Neural cell (in vitro differentiated cells): ENCODE data around the gene RALB. TPM values are rescaled to one million over a fixed set of nuclear protein-coding genes. Genes with fewer than 3 reads are reported as not detected.

Source experiments
- H2AFZ ChIP-seq: fragments of 200-600, 300-800 bp; sonication (generic), shearing (Covaris generic); 2 replicates; pipeline ENCODE4 v1.6.0; 2014; ENCODE audit warnings: low read depth, mild to moderate bottlenecking, antibody characterized with exemption, low read length, moderate library complexity
- H3F3A ChIP-seq: fragments of 200-600 bp; shearing (Covaris generic); 2 replicates; pipeline ENCODE4 v1.6.1; 2016; ENCODE audit warnings: mild to moderate bottlenecking, moderate library complexity, mixed read lengths, antibody characterized with exemption, low read length; ENCODE audit not compliant: insufficient read depth, poor library complexity, severe bottlenecking
- H3K27ac ChIP-seq: fragments of 200-600, 300-800 bp; sonication (generic), shearing (Covaris generic); 2 replicates; pipeline ENCODE4 v1.5.1; 2014; ENCODE audit warnings: mild to moderate bottlenecking, low read length, moderate library complexity
- H3K27me3 ChIP-seq: fragments of 300-800, 200-600 bp; sonication (generic), shearing (Covaris generic); 2 replicates; pipeline ENCODE4 v1.6.0; 2014; ENCODE audit warnings: mild to moderate bottlenecking, low read depth, low read length, moderate library complexity; ENCODE audit not compliant: insufficient read depth
- H3K36me3 ChIP-seq: fragments of 300-800, 200-600 bp; sonication (generic), shearing (Covaris generic); 2 replicates; pipeline ENCODE4 v1.5.1; 2014; ENCODE audit warnings: mild to moderate bottlenecking, antibody characterized with exemption, low read length, moderate library complexity; ENCODE audit not compliant: insufficient read depth
- H3K4me2 ChIP-seq: fragments of 300-800, 200-600 bp; sonication (generic), shearing (Covaris generic); 2 replicates; pipeline ENCODE4 v1.6.0; 2014; ENCODE audit warnings: mild to moderate bottlenecking, low read length
- H3K4me3 ChIP-seq: fragments of 300-800, 200-600 bp; sonication (generic), shearing (Covaris generic); 2 replicates; pipeline ENCODE4 v1.5.1; 2014; ENCODE audit warnings: mild to moderate bottlenecking, low read length, moderate library complexity
- H3K79me2 ChIP-seq: fragments of 200-600 bp; shearing (Covaris generic); replicated peaks from 2 replicates; pipeline ENCODE4 v1.6.0; 2014; ENCODE audit warnings: mild to moderate bottlenecking, low read length, moderate library complexity; ENCODE audit not compliant: insufficient read depth
- H3K9ac ChIP-seq: fragments of 300-800, 200-600 bp; sonication (generic), shearing (Covaris generic); 2 replicates; pipeline ENCODE4 v1.6.1; 2016; ENCODE audit warnings: mild to moderate bottlenecking, low read length, mixed read lengths
- H3K9me2 ChIP-seq: fragments of 200-600 bp; shearing (Covaris generic); 2 replicates; pipeline ENCODE4 v1.6.1; 2016; ENCODE audit warnings: mild to moderate bottlenecking, low read length, mixed read lengths; ENCODE audit not compliant: insufficient read depth
- H3K9me3 ChIP-seq: fragments of 200-600, 300-800 bp; sonication (generic), shearing (Covaris generic); 2 replicates; pipeline ENCODE4 v1.6.1; 2016; ENCODE audit warnings: mild to moderate bottlenecking, mixed run types, low read length, moderate library complexity, mixed read lengths
- H4K20me1 ChIP-seq: fragments of 200-600 bp; shearing (Covaris generic); 2 replicates; pipeline ENCODE4 v1.6.1; 2016; ENCODE audit warnings: mild to moderate bottlenecking, mixed run types; ENCODE audit not compliant: insufficient read depth
- EP300 ChIP-seq: fragments of 450-650 bp; conservative IDR thresholded peaks from 2 replicates; pipeline ENCODE4 v1.6.1; 2014; ENCODE audit warnings: antibody characterized with exemption, mild to moderate bottlenecking, moderate library complexity; ENCODE audit not compliant: poor library complexity, severe bottlenecking
- EZH2 ChIP-seq: fragments of 200-600, 300-800 bp; shearing (Covaris generic), sonication (generic); IDR thresholded peaks from 2 replicates; pipeline ENCODE4 v1.6.1; 2014; ENCODE audit warnings: antibody characterized with exemption, low read length, borderline replicate concordance, mild to moderate bottlenecking; ENCODE audit not compliant: insufficient read depth, poor library complexity, severe bottlenecking
- MXI1 ChIP-seq: fragments of 450-650 bp; conservative IDR thresholded peaks from 2 replicates; pipeline ENCODE4 v1.6.1; 2014; ENCODE audit warnings: antibody characterized with exemption, mild to moderate bottlenecking; ENCODE audit not compliant: poor library complexity, severe bottlenecking
- POLR2AphosphoS5 ChIP-seq: IDR thresholded peaks from 2 replicates; pipeline ENCODE4 v1.6.1; 2012
- RAD21 ChIP-seq: fragments of 450-650 bp; conservative IDR thresholded peaks from 2 replicates; pipeline ENCODE4 v1.6.1; 2014; ENCODE audit warnings: antibody characterized with exemption, mild to moderate bottlenecking, moderate library complexity
- SMC3 ChIP-seq: fragments of 450-650 bp; conservative IDR thresholded peaks from 2 replicates; pipeline ENCODE4 v1.6.1; 2014; ENCODE audit warnings: antibody characterized with exemption, mild to moderate bottlenecking, moderate library complexity; ENCODE audit not compliant: poor library complexity
- TAF1 ChIP-seq: IDR thresholded peaks from 2 replicates; pipeline ENCODE4 v1.6.1; 2012; ENCODE audit warnings: low read depth
- polyA plus RNA-seq: library from polyadenylated mRNA; depleted of rRNA; stranded (reverse); fragments of >200 nt; gene quantifications from 2 replicates; pipeline ENCODE4 v1.2.3, GENCODE V29; 2014
- TF ChIP-seq, protein P1 (sequence below): fragments of 450-650 bp; IDR thresholded peaks from 2 replicates; pipeline ENCODE4 v1.5.1; 2014; ENCODE audit warnings: antibody characterized with exemption, mild to moderate bottlenecking, moderate library complexity; ENCODE audit not compliant: poor library complexity, severe bottlenecking
- TF ChIP-seq, protein P2 (sequence below): IDR thresholded peaks from 2 replicates; pipeline ENCODE4 v1.6.1; 2012; ENCODE audit warnings: borderline replicate concordance

The RALB gene
- polyA plus RNA-seq, 1 donor from 2014 or later = 50.6 TPM

DNA sequence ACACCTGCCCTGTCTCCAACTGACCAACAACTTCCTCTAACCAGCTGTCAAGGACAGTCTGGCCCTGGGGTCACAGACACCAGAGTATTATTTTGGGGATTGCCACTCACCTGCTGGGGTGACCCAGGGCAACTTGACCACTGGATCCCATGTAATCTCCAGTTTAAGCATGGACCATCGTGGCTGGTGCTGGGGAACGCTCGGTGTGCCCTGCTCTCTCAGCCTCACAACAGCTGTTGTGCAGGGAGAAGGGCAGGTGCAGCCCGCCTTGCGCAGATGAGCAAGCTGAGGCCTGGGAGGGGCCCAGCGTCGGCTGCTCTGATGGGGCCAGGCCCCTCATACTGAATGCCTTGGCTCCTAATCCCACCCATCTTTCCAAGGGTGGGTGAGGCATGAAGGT is 72.3 kb downstream of the RALB start:
- no peak for TF ChIP-seq POLR2AphosphoS5
- no peak for TF ChIP-seq RAD21
- no peak for TF ChIP-seq TAF1
- no peak for TF ChIP-seq SMC3
- TF ChIP-seq EZH2 = no peak
- TF ChIP-seq EP300 = no peak
- TF ChIP-seq, protein P1, sequence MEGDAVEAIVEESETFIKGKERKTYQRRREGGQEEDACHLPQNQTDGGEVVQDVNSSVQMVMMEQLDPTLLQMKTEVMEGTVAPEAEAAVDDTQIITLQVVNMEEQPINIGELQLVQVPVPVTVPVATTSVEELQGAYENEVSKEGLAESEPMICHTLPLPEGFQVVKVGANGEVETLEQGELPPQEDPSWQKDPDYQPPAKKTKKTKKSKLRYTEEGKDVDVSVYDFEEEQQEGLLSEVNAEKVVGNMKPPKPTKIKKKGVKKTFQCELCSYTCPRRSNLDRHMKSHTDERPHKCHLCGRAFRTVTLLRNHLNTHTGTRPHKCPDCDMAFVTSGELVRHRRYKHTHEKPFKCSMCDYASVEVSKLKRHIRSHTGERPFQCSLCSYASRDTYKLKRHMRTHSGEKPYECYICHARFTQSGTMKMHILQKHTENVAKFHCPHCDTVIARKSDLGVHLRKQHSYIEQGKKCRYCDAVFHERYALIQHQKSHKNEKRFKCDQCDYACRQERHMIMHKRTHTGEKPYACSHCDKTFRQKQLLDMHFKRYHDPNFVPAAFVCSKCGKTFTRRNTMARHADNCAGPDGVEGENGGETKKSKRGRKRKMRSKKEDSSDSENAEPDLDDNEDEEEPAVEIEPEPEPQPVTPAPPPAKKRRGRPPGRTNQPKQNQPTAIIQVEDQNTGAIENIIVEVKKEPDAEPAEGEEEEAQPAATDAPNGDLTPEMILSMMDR = no peak
- TF ChIP-seq MXI1 = no peak
- TF ChIP-seq, protein P2, sequence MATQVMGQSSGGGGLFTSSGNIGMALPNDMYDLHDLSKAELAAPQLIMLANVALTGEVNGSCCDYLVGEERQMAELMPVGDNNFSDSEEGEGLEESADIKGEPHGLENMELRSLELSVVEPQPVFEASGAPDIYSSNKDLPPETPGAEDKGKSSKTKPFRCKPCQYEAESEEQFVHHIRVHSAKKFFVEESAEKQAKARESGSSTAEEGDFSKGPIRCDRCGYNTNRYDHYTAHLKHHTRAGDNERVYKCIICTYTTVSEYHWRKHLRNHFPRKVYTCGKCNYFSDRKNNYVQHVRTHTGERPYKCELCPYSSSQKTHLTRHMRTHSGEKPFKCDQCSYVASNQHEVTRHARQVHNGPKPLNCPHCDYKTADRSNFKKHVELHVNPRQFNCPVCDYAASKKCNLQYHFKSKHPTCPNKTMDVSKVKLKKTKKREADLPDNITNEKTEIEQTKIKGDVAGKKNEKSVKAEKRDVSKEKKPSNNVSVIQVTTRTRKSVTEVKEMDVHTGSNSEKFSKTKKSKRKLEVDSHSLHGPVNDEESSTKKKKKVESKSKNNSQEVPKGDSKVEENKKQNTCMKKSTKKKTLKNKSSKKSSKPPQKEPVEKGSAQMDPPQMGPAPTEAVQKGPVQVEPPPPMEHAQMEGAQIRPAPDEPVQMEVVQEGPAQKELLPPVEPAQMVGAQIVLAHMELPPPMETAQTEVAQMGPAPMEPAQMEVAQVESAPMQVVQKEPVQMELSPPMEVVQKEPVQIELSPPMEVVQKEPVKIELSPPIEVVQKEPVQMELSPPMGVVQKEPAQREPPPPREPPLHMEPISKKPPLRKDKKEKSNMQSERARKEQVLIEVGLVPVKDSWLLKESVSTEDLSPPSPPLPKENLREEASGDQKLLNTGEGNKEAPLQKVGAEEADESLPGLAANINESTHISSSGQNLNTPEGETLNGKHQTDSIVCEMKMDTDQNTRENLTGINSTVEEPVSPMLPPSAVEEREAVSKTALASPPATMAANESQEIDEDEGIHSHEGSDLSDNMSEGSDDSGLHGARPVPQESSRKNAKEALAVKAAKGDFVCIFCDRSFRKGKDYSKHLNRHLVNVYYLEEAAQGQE = no peak
- H4K20me1 ChIP-seq = no peaks in the 10 kb centered on the region
- no peak overlapping the region for H3K9ac ChIP-seq
- H3K36me3 ChIP-seq = no peaks in the 10 kb centered on the region
- no peak overlapping the region for H2AFZ ChIP-seq
- no peaks in the 10 kb centered on the region for H3K9me2 ChIP-seq
- no peak overlapping the region for H3K27ac ChIP-seq
- H3K4me2 ChIP-seq = no peak overlapping the region
- H3K27me3 ChIP-seq = no peaks in the 10 kb centered on the region
- H3K9me3 ChIP-seq = no peaks in the 10 kb centered on the region
- H3K79me2 ChIP-seq = no peaks in the 10 kb centered on the region
- no peak overlapping the region for H3K4me3 ChIP-seq
- H3F3A ChIP-seq = no peaks in the 10 kb centered on the region

DNA sequence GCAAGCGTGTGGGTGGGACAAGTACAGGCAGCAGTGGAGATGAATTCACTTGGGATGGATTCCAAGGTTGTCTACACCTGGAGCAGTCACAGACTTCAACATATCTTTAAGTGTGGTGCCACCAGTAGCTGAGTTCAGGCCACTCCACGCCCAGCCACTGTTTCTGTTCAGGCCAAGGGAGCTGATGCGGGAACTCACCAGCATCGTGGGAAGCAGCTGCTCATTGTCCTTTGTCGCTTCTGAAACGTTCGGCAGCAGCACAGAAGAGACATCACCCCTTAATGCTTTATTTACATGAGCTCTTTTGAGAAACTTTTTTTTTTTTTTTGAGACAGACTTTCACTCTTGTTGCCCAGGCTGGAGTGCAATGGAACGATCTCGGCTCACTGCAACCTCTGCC is 73.4 kb downstream of the RALB start:
- no peak overlapping the region for H3K27ac ChIP-seq
- H3K4me3 ChIP-seq = no peak overlapping the region
- no peak overlapping the region for H3K4me2 ChIP-seq
- no peaks in the 10 kb centered on the region for H3K36me3 ChIP-seq
- TF ChIP-seq, protein P1 = no peak
- TF ChIP-seq POLR2AphosphoS5 (no peak), SMC3 (no peak), RAD21 (no peak), MXI1 (no peak), EZH2 (no peak), EP300 (no peak), TAF1 (no peak)
- TF ChIP-seq, protein P2 = no peak
- H3K9me3 ChIP-seq = no peaks in the 10 kb centered on the region
- H3F3A ChIP-seq = no peaks in the 10 kb centered on the region
- H3K9me2 ChIP-seq = no peaks in the 10 kb centered on the region
- no peak overlapping the region for H2AFZ ChIP-seq
- no peaks in the 10 kb centered on the region for H3K27me3 ChIP-seq
- H3K79me2 ChIP-seq = no peaks in the 10 kb centered on the region
- no peak overlapping the region for H3K9ac ChIP-seq
- no peaks in the 10 kb centered on the region for H4K20me1 ChIP-seq
